RWPE1 (cell line): Measurements from ENCODE around the gene SLC12A3.
A peak's percentile ranks its signal among the peaks of the same experiment; 100 is the strongest.

Experiments
- CTCF ChIA-PET: fragments of 350-600 bp; sonication (Branson Sonifier 250); formaldehyde crosslinking; extraction: SDS; loops from one replicate; lab custom pipeline; 2021; lab: Yijun Ruan, JAX
- POLR2A ChIA-PET: fragments of 400-600 bp; formaldehyde crosslinking; extraction: SDS; loops from one replicate; lab custom pipeline; 2020; ENCODE audit warnings: antibody characterized with exemption; ENCODE audit not compliant: low non-redundant PET; lab: Yijun Ruan, JAX
- DNase-seq: peaks from one replicate; pipeline ENCODE4 v3.0.0; 2012; ENCODE audit warnings: low spot score
- H3K27ac ChIP-seq: fragments of 450-650 bp; 2 replicates; pipeline ENCODE4 v1.5.1; 2017
- TF ChIP-seq, protein P1 (sequence below): fragments of 450-650 bp; conservative IDR thresholded peaks from 2 replicates; pipeline ENCODE4 v1.5.1; 2017; ENCODE audit warnings: low read depth, mild to moderate bottlenecking

SLC12A3 gene

DNA sequence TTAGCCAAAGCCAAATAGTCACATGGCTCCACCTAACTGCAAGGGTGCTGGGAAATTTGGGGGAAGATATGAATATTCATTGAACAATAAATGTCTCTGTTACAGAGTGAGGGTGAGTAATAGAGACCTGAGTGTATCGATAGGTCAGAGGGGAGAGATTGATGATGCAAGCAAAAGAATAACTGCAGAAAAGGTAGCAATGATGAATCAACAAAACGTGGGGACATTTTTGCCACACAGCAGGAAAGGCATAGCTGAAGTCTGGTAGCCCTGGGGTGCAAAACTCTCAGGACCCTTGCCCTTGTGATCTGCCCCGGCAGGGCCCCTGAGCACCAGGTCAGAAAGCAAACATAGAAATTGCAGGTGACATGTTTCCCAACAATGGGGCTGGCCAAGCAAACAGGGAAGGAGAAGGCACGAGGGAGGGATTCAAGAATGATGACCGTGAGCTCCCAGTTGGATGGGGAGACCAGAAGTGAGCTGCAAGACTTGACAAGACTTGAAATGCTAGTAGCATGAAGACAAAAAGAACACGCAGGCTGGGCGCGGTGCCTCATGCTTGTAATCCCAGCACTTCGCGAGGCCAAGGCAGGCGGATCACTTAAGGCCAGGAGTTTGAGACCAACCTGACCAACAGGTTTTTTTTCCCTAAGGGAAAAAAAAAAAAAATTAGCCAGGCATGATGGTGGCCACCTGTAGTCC is 54.2 kb downstream of the SLC12A3 start:
- ChIA-PET POLR2A (interaction anchor here (0.7 kb wide), 1 partner anchor 13 kb away, joined by 3 read pairs; the partner anchor contains the start of gene HERPUD1), CTCF (no interaction called here)
- no peak overlapping the region for H3K27ac ChIP-seq
- no peak for DNase-seq
- TF ChIP-seq, protein P1, sequence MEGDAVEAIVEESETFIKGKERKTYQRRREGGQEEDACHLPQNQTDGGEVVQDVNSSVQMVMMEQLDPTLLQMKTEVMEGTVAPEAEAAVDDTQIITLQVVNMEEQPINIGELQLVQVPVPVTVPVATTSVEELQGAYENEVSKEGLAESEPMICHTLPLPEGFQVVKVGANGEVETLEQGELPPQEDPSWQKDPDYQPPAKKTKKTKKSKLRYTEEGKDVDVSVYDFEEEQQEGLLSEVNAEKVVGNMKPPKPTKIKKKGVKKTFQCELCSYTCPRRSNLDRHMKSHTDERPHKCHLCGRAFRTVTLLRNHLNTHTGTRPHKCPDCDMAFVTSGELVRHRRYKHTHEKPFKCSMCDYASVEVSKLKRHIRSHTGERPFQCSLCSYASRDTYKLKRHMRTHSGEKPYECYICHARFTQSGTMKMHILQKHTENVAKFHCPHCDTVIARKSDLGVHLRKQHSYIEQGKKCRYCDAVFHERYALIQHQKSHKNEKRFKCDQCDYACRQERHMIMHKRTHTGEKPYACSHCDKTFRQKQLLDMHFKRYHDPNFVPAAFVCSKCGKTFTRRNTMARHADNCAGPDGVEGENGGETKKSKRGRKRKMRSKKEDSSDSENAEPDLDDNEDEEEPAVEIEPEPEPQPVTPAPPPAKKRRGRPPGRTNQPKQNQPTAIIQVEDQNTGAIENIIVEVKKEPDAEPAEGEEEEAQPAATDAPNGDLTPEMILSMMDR = no peak

DNA sequence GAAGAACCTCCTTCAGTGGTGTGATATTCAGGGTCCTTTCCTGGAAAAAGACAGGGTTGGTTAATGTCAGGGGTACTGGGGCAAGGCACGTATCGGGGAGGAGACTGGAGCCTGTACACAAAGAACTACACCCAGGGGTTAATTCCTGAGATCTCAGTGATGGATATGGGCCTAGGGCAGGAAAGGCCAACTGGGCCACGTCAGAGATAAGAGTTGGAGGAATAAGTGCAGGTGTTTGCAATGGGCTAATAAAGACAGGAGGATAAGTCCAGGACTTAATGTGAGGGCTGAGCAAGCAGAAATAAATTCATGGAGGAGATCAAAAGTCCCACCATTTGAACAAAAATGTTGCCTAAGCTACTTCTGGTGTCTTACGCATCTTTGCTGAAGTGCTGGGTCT is 56.6 kb downstream of the SLC12A3 start:
- ChIA-PET CTCF (interaction anchor here (1.2 kb wide), 1 partner anchor 8 kb away, joined by 3 read pairs; no protein-coding TSS in a partner anchor), POLR2A (no interaction called here)
- TF ChIP-seq, protein P1 = no peak
- DNase-seq = no peak
- no peak overlapping the region for H3K27ac ChIP-seq

DNA sequence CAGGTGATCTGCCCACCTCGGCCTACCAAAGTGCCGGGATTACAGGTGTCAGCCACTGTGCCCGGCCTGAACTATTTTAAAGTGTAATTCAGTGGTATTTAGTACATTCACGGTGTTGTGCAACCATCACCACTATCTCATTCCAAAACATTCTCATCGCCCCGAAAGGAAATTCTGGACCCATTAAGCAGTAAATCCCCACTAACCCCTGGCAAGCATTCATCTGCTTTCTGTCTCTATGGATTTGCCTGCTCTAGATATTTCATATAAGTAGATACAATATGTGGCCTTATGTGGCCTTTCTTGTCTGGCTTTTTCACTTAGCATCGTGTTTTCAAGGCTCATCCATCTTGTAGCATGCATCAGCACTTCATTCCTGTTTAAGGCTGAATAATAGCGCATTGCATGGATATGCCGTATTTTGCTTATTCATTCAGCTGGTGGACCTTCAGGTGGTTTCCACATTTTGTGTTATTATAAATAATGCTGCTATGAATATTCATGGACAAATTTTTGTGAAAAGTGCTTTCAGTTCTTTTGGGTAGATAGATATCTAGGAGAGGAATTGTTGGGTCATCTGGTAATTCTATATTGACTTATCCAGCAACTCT is 58.6 kb downstream of the SLC12A3 start:
- no peak for DNase-seq
- TF ChIP-seq, protein P1 = no peak
- ChIA-PET CTCF (no interaction called here), POLR2A (no interaction called here)
- H3K27ac ChIP-seq = no peak overlapping the region

DNA sequence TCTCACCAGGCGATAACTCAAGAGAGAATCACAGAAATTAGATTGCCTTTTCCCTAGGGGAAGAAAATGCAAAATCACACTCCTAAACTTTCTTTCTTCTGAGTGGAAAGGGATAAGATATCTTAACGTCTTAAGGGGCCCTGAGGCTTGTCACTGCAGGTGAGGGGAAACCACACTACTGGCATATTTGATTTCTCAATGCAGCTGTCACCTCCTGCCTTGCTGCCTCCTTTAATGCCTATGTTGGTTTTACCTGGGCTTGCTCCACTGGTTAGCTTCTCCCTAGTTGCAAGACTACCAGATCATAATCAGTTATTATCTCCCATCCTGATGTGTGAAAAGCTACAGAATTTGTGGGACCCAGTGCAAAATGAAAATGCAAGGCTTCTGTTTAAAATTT is 62.5 kb downstream of the SLC12A3 start:
- CTCF ChIA-PET = interaction anchor here (0.6 kb wide), 1 partner anchor 279 kb away, joined by 5 read pairs; no protein-coding TSS in a partner anchor
- no peak for DNase-seq
- TF ChIP-seq, protein P1 = no peak
- POLR2A ChIA-PET = no interaction called here
- H3K27ac ChIP-seq = no peak overlapping the region

DNA sequence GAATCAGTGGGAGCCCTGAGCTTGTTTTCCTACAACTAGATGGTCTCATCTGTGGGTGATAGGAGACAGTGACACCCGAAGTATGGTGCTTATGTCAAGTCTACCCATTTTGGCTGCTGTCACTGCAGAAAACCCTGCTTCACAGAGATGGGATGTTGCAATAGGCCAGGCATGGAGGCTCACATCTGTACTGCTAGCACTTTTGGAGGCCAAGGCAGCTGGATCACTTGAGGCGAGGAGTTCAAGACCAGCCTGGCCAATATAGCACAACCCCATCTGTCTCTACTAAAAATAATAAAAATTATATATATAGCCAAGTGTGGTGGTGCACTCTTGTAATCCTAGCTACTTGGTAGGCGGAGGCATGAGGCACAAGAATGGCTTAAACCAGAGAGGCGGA is 64.6 kb downstream of the SLC12A3 start:
- TF ChIP-seq, protein P1 = no peak
- CTCF ChIA-PET = no interaction called here
- POLR2A ChIA-PET = no interaction called here
- no peak overlapping the region for H3K27ac ChIP-seq
- DNase-seq = no peak

DNA sequence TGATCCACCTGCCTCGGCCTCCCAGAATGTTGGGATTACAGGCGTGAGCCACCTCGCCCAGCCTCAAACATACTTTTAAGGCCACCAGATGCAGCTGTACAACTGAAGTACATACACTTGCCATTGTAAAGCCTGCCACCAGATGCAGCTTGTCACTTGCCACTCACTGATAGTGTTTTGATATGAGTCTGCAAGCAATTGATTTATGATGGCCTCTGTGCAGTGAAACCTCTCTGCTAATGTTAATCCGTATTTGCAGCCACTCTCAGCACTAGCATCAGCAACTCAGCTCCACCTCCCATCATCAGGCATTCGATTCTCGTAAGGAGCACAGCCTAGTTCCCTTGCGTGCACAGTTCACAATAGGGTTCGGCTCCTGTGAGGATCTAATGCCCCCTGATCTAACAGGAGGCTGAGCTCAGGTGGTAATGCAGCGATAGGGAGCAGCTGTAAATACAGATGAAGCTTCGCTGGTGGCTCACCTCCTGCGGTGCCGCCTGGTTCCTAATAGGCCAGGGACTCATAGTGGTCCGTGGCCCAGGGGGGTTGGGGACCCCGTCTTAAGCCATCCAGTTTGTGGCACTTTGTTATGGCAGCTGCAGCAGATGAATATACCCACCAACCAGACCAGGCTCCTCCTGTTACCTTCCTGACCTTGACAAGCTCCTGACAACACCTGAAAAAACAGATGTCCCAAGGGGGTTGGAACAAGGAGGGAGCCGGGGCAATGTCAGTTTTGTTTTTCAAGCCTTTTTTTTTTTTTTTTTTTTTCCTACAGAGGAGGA is 65.7 kb downstream of the SLC12A3 start:
- no peak for DNase-seq
- POLR2A ChIA-PET = interaction anchor here (0.7 to 1.1 kb wide), 2 partner anchors 17 to 432 kb away, joined by 4 to 7 read pairs; no protein-coding TSS in a partner anchor
- CTCF ChIA-PET = no interaction called here
- peak overlapping the region; percentile 93 for H3K27ac ChIP-seq
- TF ChIP-seq, protein P1 = no peak
